ENCODE results near the gene SLC12A5.
"Not testable (repeated sequence)": the region's sequence is repeated elsewhere in the genome, so short reads cannot be mapped to it uniquely, and the experiment has no call there.

Gene SLC12A5

DNA sequence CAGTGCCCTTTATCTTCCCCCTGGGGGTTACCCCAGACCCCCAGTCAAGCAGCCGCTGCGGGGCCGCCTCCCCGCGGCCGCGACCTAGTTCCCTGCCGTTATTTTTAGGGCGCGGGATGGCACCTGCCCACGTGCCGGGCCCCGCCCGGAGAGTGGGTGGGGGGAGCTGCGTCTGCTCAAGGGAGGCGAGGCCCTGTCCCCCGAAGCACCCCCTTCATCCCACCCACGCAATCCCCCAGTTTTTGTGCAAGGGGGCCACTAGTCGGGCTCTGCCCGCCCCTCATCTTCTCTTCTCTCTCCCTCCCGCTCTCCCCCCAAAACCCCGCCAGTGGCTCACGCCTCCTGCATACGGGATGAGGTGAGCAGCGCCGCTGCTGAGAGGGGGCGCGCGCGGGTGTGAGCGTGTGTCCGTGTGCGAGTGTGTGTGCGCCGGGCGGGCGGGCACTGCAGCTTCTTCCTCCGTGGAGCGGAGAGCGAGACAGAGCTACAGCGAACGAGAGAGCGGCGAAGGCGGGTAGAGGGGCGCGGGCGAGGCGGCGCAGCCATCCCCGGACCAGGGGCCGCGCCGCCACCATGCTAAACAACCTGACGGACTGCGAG, at the start of gene SLC12A5:
TSS of gene SLC12A5 (plus strand) at position 444 of the 600 bp plus-strand sequence. CDS start at position 574, 130 bp downstream.
- peaks cover 51 to 93% (median 76%) of the 10 kb centered on the region in 5 donors for H3K27me3 ChIP-seq (ENCODE audit: control insufficient read depth in 5 of 5, insufficient read depth in 4 of 5, low read length in 5 of 5)
- no peak within 1 kb of the TSS for H3K27ac ChIP-seq (ENCODE audit: low read depth, low read length)

DNA sequence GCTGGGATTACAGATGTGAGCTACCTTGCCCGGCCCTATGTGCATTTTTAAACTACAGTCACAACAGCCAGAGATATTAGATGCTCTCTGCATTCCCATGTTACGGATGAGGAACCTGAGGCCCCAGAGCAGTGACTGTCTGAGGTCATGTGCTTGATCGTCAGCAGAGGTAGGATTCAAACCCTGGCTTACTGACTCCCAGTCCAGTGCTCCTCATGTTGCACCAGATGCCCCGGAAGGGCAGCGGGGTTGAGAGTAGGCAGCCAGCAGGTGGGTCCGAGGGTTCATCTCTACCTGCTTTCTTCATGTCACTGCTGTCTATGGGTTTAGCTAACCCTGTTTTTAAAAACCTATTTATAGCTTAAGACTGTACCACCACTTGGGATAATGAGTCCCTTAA, 47.8 kb upstream of the SLC12A5 start:
- no peak overlapping the region for H3K4me3 ChIP-seq (ENCODE audit: low read depth in 1 of 5, low read length in 5 of 5)
- H3K27me3 ChIP-seq (ENCODE audit: control insufficient read depth in 5 of 5, insufficient read depth in 4 of 5, low read length in 5 of 5): peaks cover 0 to 5% (median 0%) of the 10 kb centered on the region in 5 donors
- no peak overlapping the region for H3K27ac ChIP-seq (ENCODE audit: low read depth, low read length)
- no peak overlapping the region for H3K9ac ChIP-seq (ENCODE audit: low read length in 5 of 5)
- no peaks in the 10 kb centered on the region for H3K4me1 ChIP-seq (ENCODE audit: control insufficient read depth in 5 of 5, insufficient read depth in 5 of 5, low read length in 5 of 5)
- H3K36me3 ChIP-seq (ENCODE audit: control insufficient read depth in 5 of 5, insufficient read depth in 5 of 5, low read length in 5 of 5): no peaks in the 10 kb centered on the region
- no peaks in the 10 kb centered on the region for H3K9me3 ChIP-seq (ENCODE audit: control insufficient read depth in 5 of 5, low read length in 5 of 5)

More for the DNA sequence above, at the start of gene SLC12A5:
- no peak within 1 kb of the TSS for H3K9ac ChIP-seq (ENCODE audit: low read length in 5 of 5)
- H3K4me3 ChIP-seq (ENCODE audit: low read depth in 1 of 5, low read length in 5 of 5): no peak within 1 kb of the TSS
- H3K9me3 ChIP-seq (ENCODE audit: control insufficient read depth in 5 of 5, low read length in 5 of 5): no peaks in the 10 kb centered on the region
- H3K36me3 ChIP-seq (ENCODE audit: control insufficient read depth in 5 of 5, insufficient read depth in 5 of 5, low read length in 5 of 5): no peaks in the 10 kb centered on the region
- peaks cover 0 to 7% (median 5%) of the 10 kb centered on the region in 5 donors for H3K4me1 ChIP-seq (ENCODE audit: control insufficient read depth in 5 of 5, insufficient read depth in 5 of 5, low read length in 5 of 5)

DNA sequence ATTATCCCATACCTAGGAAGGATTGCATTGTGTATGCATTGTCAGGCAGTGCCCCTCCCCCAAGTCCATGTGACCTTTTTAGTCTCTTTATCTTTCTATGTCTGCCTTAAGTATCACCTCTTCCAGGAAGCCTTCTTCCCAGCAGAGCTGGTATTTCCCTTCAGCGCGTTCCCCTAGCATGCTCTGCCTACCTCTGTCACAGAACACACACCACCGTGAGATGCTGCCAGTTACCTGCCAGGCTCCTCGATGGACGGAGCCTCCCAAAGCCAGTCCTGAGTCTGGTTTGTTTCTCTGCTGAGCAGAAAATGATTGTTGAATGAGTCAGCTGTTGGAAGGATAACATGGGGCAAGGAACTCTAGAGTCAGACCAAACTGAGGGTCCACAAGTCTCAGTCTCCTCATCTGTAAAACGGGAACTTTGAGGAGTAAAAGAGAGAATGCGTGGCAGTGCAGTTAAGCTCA, 45.7 kb upstream of the SLC12A5 start:
- Histone ChIP-seq H3K4me3 (ENCODE audit: low read depth in 1 of 5, low read length in 5 of 5) (no peak overlapping the region), H3K4me1 (ENCODE audit: control insufficient read depth in 5 of 5, insufficient read depth in 5 of 5, low read length in 5 of 5) (no peaks in the 10 kb centered on the region), H3K9ac (ENCODE audit: low read length in 5 of 5) (no peak overlapping the region), H3K27me3 (ENCODE audit: control insufficient read depth in 5 of 5, insufficient read depth in 4 of 5, low read length in 5 of 5) (peaks cover 0 to 5% (median 3%) of the 10 kb centered on the region in 5 donors), H3K36me3 (ENCODE audit: control insufficient read depth in 5 of 5, insufficient read depth in 5 of 5, low read length in 5 of 5) (no peaks in the 10 kb centered on the region), H3K27ac (ENCODE audit: low read depth, low read length) (no peak overlapping the region), H3K9me3 (ENCODE audit: control insufficient read depth in 5 of 5, low read length in 5 of 5) (no peaks in the 10 kb centered on the region)

DNA sequence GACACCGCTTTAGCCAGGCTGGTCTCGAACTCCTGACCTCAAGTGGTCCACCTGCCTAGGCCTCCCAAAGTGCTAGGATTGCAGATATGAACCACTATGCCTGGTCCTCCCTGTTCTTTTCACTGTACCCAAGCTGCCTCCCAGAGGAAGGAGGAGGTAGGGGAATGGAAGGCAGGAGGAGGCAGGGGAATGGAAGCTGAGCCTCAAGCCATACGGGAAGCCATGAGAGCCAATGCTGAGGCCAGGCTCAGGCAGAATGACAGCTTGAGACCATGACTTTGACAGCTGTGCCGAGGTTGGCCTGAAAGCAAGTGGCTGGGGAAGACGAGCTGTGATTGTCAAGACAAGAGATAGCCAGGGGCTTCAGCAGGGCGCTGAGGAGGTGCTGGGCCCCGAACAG, 43.4 kb upstream of the SLC12A5 start:
- Histone ChIP-seq H3K4me1 (ENCODE audit: control insufficient read depth in 5 of 5, insufficient read depth in 5 of 5, low read length in 5 of 5) (no peaks in the 10 kb centered on the region), H3K27ac (ENCODE audit: low read depth, low read length) (no peak overlapping the region), H3K9ac (ENCODE audit: low read length in 5 of 5) (no peak overlapping the region), H3K36me3 (ENCODE audit: control insufficient read depth in 5 of 5, insufficient read depth in 5 of 5, low read length in 5 of 5) (no peaks in the 10 kb centered on the region), H3K9me3 (ENCODE audit: control insufficient read depth in 5 of 5, low read length in 5 of 5) (no peaks in the 10 kb centered on the region), H3K4me3 (ENCODE audit: low read depth in 1 of 5, low read length in 5 of 5) (no peak overlapping the region), H3K27me3 (ENCODE audit: control insufficient read depth in 5 of 5, insufficient read depth in 4 of 5, low read length in 5 of 5) (peaks cover 0 to 5% (median 4%) of the 10 kb centered on the region in 5 donors)

DNA sequence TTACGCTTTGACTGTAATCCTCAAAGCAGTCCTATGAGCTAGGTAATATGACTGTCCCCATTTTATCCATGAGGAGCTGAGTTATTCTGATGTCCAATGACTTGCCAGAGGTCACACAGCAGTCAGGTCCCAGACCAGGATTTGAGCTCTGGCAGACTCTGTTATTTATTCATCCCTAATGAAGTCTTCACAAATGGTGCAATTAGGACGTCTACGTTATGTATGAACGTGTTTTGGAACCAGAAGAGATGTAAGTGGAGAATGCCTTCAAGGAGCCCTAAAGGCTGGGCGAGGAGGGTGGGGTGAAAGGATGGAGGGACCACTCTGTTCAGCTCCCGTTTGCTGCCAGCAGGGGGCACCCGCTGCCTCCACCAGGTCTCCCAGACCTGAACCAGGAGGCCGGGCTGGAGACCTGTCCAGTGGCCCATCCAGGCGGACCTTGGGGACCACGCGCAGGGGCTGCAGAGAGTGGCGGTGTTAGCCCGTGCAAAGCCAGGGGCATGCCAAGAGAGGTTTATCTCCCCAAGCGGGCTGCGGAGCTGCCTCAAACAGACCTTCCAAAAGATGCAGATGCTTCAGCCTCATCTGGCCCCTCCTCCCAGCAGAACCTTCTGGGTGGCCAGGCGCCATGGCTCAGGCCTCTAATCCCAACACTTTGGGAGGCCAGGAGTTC, 41.8 kb upstream of the SLC12A5 start:
- Histone ChIP-seq H3K27me3 (ENCODE audit: control insufficient read depth in 5 of 5, insufficient read depth in 4 of 5, low read length in 5 of 5) (peaks cover 0 to 7% (median 3%) of the 10 kb centered on the region in 5 donors), H3K9me3 (ENCODE audit: control insufficient read depth in 5 of 5, low read length in 5 of 5) (no peaks in the 10 kb centered on the region), H3K4me1 (ENCODE audit: control insufficient read depth in 5 of 5, insufficient read depth in 5 of 5, low read length in 5 of 5) (no peaks in the 10 kb centered on the region), H3K9ac (ENCODE audit: low read length in 5 of 5) (no peak overlapping the region), H3K27ac (ENCODE audit: low read depth, low read length) (no peak overlapping the region), H3K36me3 (ENCODE audit: control insufficient read depth in 5 of 5, insufficient read depth in 5 of 5, low read length in 5 of 5) (no peaks in the 10 kb centered on the region), H3K4me3 (ENCODE audit: low read depth in 1 of 5, low read length in 5 of 5) (no peak overlapping the region)

DNA sequence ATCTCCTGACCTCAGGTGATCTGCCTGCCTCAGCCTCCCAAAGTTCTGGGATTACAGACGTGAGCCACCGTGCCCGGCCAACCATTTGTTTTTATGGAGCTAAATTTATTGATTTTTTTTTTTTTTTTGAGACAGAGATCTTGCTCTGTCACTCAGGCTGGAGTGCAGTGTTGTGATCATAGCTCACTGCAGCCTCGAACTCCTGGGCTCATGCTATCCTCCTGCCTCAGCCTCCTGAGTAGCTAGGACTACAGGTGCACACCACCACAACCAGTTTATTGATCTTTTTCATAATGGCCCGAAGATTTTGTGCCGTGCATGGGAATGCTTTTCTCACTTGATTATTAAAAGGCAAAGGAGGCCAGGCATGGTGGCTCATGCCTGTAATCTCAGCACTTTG, 40.2 kb upstream of the SLC12A5 start:
- H3K9me3 ChIP-seq (ENCODE audit: control insufficient read depth in 5 of 5, low read length in 5 of 5); H3K9ac ChIP-seq (ENCODE audit: low read length in 5 of 5); H3K4me1 ChIP-seq (ENCODE audit: control insufficient read depth in 5 of 5, insufficient read depth in 5 of 5, low read length in 5 of 5); H3K27ac ChIP-seq (ENCODE audit: low read depth, low read length); H3K36me3 ChIP-seq (ENCODE audit: control insufficient read depth in 5 of 5, insufficient read depth in 5 of 5, low read length in 5 of 5); H3K4me3 ChIP-seq (ENCODE audit: low read depth in 1 of 5, low read length in 5 of 5): not testable (repeated sequence)
- peaks cover 0 to 10% (median 6%) of the 10 kb centered on the region in 5 donors for H3K27me3 ChIP-seq (ENCODE audit: control insufficient read depth in 5 of 5, insufficient read depth in 4 of 5, low read length in 5 of 5)

DNA sequence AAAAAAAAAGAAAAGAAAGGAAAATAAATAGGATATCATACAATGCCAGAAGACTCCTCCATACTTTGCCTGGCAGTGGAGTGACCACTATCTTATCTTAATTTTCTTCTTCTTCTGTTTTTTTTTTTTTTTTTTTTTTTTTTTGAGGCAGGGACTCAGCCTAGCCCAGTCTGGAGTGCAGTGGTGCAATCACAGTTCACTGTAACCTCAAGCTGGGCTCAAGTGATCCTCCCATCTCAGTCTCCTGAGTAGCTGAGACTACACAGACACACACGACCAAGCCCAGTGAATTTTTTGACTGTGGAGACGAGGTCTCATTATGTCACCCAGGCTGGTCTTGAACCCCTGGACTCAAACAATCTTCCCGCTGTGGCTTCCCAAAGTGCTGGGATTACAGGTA, 37.4 kb upstream of the SLC12A5 start:
- Histone ChIP-seq H3K9ac (ENCODE audit: low read length in 5 of 5) (no peak overlapping the region), H3K4me1 (ENCODE audit: control insufficient read depth in 5 of 5, insufficient read depth in 5 of 5, low read length in 5 of 5) (no peaks in the 10 kb centered on the region), H3K27me3 (ENCODE audit: control insufficient read depth in 5 of 5, insufficient read depth in 4 of 5, low read length in 5 of 5) (peaks cover 4 to 13% (median 7%) of the 10 kb centered on the region in 5 donors), H3K27ac (ENCODE audit: low read depth, low read length) (no peak overlapping the region), H3K36me3 (ENCODE audit: control insufficient read depth in 5 of 5, insufficient read depth in 5 of 5, low read length in 5 of 5) (no peaks in the 10 kb centered on the region), H3K4me3 (ENCODE audit: low read depth in 1 of 5, low read length in 5 of 5) (no peak overlapping the region), H3K9me3 (ENCODE audit: control insufficient read depth in 5 of 5, low read length in 5 of 5) (no peaks in the 10 kb centered on the region)

DNA sequence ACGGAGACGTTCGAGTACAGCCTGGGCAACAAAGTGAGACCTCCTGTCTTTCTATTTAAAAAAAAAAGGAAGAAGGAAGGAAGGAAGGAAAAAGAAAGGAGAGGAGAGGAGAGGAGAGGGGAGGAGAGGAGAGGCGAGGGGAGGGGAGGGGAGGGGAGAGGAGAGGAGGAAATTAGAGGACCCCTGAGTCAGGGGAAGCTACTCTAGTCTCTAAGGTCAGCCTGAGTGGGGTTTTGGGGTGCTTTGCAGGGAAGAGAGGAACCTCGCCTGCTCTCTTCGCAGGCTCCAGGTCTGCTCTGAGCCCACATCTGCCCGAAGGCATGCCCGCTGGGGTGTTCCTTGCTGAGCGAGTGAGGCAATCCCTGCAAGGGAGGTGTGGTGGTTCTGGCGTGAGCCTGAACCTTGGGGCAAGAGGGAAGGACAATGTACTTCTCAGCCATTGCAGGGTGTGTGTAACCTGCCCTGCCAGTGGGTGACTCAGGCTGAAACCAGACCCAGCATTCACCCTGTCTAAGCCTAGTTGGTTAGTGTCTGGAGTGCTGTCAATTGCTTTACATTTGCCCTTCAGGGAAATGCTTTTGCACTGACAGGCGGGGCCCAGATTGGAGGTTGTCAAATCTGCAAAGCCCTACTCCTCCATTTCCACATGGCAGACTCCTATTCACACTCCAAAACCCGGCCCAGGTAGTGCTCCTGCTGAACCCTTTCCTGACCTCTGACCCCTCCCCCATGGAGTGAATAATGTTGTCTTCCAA, 35.6 kb upstream of the SLC12A5 start:
- H3K27ac ChIP-seq (ENCODE audit: low read depth, low read length): no peak overlapping the region

DNA sequence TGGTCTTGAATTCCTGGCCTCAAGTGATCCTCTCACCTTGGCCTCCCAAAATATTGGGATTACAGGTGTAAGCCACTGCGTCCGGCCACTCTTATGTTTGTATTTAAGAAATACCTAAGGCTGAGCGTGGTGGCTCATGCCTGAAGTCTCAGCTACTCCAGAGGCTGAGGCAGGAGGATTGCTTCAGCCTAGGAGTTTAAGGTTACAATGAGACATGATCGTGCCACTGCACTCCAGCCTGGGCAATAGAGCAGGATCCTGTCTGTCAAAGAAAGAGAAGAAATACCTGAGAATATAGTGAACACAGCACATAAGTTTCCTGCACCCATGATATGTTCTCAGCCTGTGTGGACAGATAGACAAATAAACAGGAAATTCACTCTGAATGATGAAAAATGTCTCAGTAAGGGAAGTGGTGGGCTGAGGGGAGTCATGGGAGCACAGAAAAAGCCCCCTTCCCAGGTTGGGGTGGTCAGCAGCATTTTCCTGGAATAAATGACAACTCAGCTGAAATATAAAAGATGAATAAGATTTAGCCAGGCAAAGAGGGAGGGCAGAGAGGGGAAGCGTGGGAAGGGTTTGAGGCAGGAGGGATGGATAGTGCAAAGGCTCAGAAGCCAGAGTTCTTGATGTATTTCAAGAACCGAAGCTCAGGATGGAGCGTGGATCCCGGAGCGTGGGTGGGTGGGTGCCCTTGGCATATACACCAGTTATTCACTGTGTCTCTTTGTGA, 34.1 kb upstream of the SLC12A5 start:
- Histone ChIP-seq H3K27me3 (ENCODE audit: control insufficient read depth in 5 of 5, insufficient read depth in 4 of 5, low read length in 5 of 5) (peaks cover 12 to 23% (median 18%) of the 10 kb centered on the region in 5 donors), H3K9me3 (ENCODE audit: control insufficient read depth in 5 of 5, low read length in 5 of 5) (no peaks in the 10 kb centered on the region), H3K27ac (ENCODE audit: low read depth, low read length) (no peak overlapping the region), H3K4me3 (ENCODE audit: low read depth in 1 of 5, low read length in 5 of 5) (no peak overlapping the region), H3K36me3 (ENCODE audit: control insufficient read depth in 5 of 5, insufficient read depth in 5 of 5, low read length in 5 of 5) (no peaks in the 10 kb centered on the region), H3K4me1 (ENCODE audit: control insufficient read depth in 5 of 5, insufficient read depth in 5 of 5, low read length in 5 of 5) (peaks cover 0 to 18% (median 1%) of the 10 kb centered on the region in 5 donors), H3K9ac (ENCODE audit: low read length in 5 of 5) (no peak overlapping the region)

More for the DNA sequence above, 35.6 kb upstream of the SLC12A5 start:
- H3K27me3 ChIP-seq (ENCODE audit: control insufficient read depth in 5 of 5, insufficient read depth in 4 of 5, low read length in 5 of 5): peaks cover 12 to 25% (median 16%) of the 10 kb centered on the region in 5 donors
- H3K36me3 ChIP-seq (ENCODE audit: control insufficient read depth in 5 of 5, insufficient read depth in 5 of 5, low read length in 5 of 5): no peaks in the 10 kb centered on the region
- peaks cover 0 to 10% (median 0%) of the 10 kb centered on the region in 5 donors for H3K4me1 ChIP-seq (ENCODE audit: control insufficient read depth in 5 of 5, insufficient read depth in 5 of 5, low read length in 5 of 5)
- no peaks in the 10 kb centered on the region for H3K9me3 ChIP-seq (ENCODE audit: control insufficient read depth in 5 of 5, low read length in 5 of 5)
- no peak overlapping the region for H3K4me3 ChIP-seq (ENCODE audit: low read depth in 1 of 5, low read length in 5 of 5)
- no peak overlapping the region for H3K9ac ChIP-seq (ENCODE audit: low read length in 5 of 5)

All from subcutaneous abdominal adipose tissue (tissue), 5 donors.